Activated naive CD4-positive, alpha-beta T cell (primary cell): ENCODE data around the gene CENPVL2.
"Not testable (repeated sequence)": the region's sequence is repeated elsewhere in the genome, so short reads cannot be mapped to it uniquely, and the experiment has no call there.

Experiments used
- DNase-seq, 4 experiments: peaks; one replicate each; lab custom pipeline; 2025; lab: John Stamatoyannopoulos, UW

The CENPVL2 gene

GRCh38 chrX:51682720-51683062 lies at the start of gene CENPVL2:
Gene CENPVL2, minus strand, starts transcription at chrX:51682831. Its CDS starts 0 bp downstream, at chrX:51682831.
- not testable (repeated sequence) for DNase-seq

GRCh38 chrX:51728202-51728601 lies 45.6 kb upstream of the CENPVL2 start:
- DNase-seq, result no peak

- not testable (repeated sequence) for DNase-seq
These were observed 30.5 kb upstream of the CENPVL2 start for GRCh38 chrX:51712943-51713647.

DNA sequence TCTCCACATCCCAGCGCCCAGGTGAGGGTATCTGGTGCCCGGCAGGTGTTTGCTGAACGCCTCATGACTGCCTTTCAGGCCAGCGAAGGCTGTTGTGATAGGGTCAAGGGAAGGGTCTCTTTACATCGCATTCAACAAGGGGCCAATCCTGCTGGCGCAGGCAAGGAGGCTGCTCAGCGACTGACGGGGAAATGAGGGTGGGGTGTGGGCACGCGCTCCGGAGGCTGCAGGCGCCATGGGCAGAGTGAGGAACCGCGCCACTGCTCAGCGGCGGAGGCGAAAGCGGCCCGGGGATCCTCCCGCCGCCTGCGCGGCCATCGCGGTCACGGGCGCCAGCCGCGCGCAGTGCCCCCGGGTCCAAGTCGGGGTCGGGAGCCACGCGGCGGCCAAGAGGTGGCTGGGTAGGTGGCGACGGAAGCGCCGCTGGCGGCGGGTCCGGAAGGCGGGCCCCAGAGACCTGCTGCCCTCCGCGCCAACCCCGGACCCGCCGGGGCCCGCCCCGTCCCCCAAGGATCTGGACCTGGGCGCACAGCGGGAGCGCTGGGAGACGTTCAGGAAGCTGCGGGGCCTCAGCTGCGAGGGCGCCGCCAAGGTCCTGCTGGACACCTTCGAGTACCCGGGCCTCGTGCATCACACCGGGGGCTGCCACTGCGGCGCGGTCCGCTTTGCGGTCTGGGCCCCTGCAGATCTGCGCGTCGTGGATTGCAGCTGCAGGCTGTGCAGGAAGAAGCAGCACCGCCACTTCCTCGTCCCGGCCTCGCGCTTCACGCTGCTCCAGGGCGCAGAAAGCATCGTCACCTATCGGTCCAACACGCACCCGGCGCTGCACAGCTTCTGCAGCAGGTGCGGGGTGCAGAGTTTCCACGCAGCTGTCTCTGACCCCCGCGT lies 27.9 kb upstream of the CENPVL2 start, which contains the start of gene CENPVL1:
Gene CENPVL1, plus strand, starts transcription at position 236 of the 888 bp plus-strand sequence. Its CDS starts 0 bp downstream, at position 236.
- DNase-seq, result not testable (repeated sequence)

GRCh38 chrX:51697397-51697796 lies 14.8 kb upstream of the CENPVL2 start:
- no peak for DNase-seq

GRCh38 chrX:51694254-51694653 lies 11.6 kb upstream of the CENPVL2 start:
- DNase-seq, result no peak

- DNase-seq, result not testable (repeated sequence)
These were observed 567 bp downstream of the CENPVL2 start for GRCh38 chrX:51681808-51682719.

- not testable (repeated sequence) for DNase-seq
These were observed 2.8 kb downstream of the CENPVL2 start for GRCh38 chrX:51679689-51680433.

DNA sequence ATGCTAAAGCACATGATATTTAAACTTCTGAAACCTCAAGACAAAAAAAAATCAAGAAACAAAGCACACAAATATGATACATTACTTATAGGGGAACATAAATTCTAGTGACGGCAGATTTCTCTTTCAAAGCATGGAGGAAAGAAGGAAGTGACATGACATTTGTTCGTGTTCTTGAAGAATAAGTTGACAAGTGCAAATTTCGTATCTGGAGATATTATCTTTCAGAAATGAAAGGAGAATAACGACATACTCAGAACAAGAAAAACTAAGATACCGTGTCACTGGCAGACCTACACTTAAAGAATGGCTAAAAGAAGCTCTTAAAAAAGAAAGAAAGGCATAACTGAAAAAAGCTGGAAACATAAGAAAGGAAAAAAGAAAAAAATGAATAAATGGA lies 16.6 kb downstream of the CENPVL2 start:
- no peak for DNase-seq

DNA sequence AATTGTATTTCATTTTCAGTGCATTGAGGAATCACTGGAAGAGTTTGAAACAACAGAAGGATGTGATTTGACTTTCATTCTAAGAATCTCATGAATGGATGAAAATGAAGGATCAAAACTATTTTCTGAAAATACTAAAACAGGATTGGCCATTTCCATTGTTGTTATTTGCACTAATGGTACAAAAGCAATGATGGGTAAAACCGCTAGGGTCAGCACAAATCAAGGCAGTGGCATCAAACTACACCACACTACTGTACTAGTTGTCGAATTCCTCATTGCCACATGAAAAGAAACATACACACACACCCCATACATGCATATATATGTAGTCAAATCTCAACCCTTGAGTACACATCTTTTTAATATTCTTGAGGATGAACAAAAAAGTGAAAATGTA lies 39.3 kb downstream of the CENPVL2 start:
- no peak for DNase-seq

GRCh38 chrX:51641421-51642021 lies 41.1 kb downstream of the CENPVL2 start:
- no peak for DNase-seq

DNA sequence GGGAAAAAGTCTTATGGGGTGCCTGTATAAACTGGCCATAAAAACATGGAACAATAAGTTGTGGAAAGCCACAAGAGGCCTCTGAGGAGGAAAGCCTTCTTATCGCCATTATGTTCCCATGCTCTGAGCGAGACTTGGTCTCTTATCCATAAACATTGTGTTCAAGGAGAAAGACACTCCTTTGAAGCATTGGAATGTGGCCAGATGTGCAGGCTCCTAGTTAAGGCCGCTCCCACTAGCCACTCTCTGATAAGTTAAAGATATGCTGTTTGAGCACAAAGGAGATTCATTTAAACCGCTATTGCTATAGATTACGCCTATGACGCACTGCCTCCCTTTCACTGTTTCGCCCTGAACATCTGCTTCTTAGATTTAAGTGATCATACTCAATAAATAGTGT lies 46.1 kb downstream of the CENPVL2 start:
- DNase-seq, result not testable (repeated sequence)
